KMS-11 (cell line): ENCODE measurements around the gene GOSR2.

ENCODE experiments used
- H2AFZ ChIP-seq: fragments of 200-600 bp; sonication (generic); 2 replicates; pipeline ENCODE4 v1.6.1; 2016; ENCODE audit warnings: antibody characterized with exemption, mixed run types, low read depth
- H3K27ac ChIP-seq: fragments of 200-600 bp; sonication (generic); 2 replicates; pipeline ENCODE4 v1.6.1; 2016; ENCODE audit warnings: mild to moderate bottlenecking, mixed run types
- H3K27me3 ChIP-seq: fragments of 200-600 bp; sonication (generic); 2 replicates; pipeline ENCODE4 v1.6.1; 2017; ENCODE audit warnings: mild to moderate bottlenecking, low read depth, mixed run types, moderate library complexity; ENCODE audit not compliant: insufficient read depth
- H3K36me3 ChIP-seq: fragments of 200-600 bp; sonication (generic); 2 replicates; pipeline ENCODE4 v1.6.1; 2017; ENCODE audit warnings: mild to moderate bottlenecking, mixed run types; ENCODE audit not compliant: insufficient read depth
- H3K4me1 ChIP-seq: fragments of 200-600 bp; sonication (generic); 2 replicates; pipeline ENCODE4 v1.6.1; 2016; ENCODE audit warnings: mild to moderate bottlenecking, low read depth, mixed run types; ENCODE audit not compliant: poor library complexity, severe bottlenecking
- H3K4me2 ChIP-seq: fragments of 200-600 bp; sonication (generic); 2 replicates; pipeline ENCODE4 v1.7.0; 2016; ENCODE audit warnings: mild to moderate bottlenecking, mixed run types
- H3K4me3 ChIP-seq: fragments of 200-600 bp; sonication (generic); IDR thresholded peaks from 2 replicates; pipeline ENCODE4 v1.6.1; 2017; ENCODE audit warnings: low read depth, low read length, mixed read lengths; ENCODE audit not compliant: insufficient read depth
- H3K79me2 ChIP-seq: fragments of 200-600 bp; sonication (generic); 2 replicates; pipeline ENCODE4 v1.6.1; 2016; ENCODE audit warnings: low read depth, mixed run types; ENCODE audit not compliant: insufficient read depth
- H3K9ac ChIP-seq: fragments of 200-600 bp; sonication (generic); 2 replicates; pipeline ENCODE4 v1.6.1; 2016; ENCODE audit warnings: mild to moderate bottlenecking, mixed run types
- H4K20me1 ChIP-seq: fragments of 200-600 bp; sonication (generic); 2 replicates; pipeline ENCODE4 v1.6.1; 2016; ENCODE audit warnings: mild to moderate bottlenecking, mixed run types; ENCODE audit not compliant: insufficient read depth
- CTCF ChIP-seq: fragments of 200-600 bp; sonication (generic); conservative IDR thresholded peaks from 2 replicates; pipeline ENCODE4 v1.6.1; 2017; ENCODE audit warnings: low read depth, mild to moderate bottlenecking, antibody characterized with exemption, low read length, moderate library complexity, mixed read lengths

Gene GOSR2

DNA sequence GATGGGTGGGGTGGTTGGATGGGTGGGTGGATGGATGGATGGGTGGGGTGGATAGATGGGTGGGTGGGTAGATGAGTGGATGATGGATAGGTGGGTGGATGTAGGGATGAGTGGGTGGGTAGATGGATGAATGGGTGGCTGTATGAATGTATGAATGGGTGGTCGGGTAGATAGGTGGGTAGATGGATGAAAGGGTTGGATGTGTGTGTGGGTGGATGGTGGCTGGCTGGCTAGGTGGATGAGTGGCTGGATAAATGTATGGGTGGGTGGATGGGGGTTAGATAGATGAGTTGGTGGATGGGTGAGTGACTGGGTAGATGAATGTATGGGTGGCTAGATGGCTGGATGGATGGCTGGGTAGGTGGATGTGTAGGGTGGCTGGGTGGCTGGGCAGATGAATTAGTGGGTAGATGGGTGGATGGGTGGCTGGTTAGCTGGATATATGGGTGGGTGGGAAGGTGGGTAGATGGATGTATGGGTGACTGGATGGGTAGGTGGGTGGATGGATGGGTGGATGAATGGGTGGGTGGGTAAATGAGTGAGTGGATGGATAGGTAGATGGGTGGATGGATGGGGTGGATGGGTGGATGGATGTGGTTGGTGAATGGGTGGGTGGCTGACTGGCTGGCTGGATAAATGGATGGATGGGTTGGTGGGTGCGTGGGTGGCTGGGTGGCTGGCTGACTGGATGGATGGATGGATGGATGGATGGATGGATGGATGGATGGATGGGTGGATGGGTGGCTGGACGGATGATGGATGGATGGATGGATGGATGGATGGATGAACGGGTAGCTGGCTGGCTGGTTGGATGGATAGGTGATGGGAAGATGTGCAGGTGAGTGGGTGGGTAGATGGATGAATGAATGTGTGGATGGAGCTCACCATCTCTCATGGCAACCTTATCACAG, 18.9 kb upstream of the GOSR2 start:
- Histone ChIP-seq H3K27ac (no peak overlapping the region), H3K27me3 (no peaks in the 10 kb centered on the region), H4K20me1 (no peaks in the 10 kb centered on the region), H3K79me2 (no peaks in the 10 kb centered on the region), H3K9ac (no peak overlapping the region), H3K4me2 (no peak overlapping the region), H3K4me3 (no peak overlapping the region), H3K4me1 (no peaks in the 10 kb centered on the region), H3K36me3 (no peaks in the 10 kb centered on the region), H2AFZ (no peak overlapping the region)
- TF ChIP-seq CTCF: no peak

DNA sequence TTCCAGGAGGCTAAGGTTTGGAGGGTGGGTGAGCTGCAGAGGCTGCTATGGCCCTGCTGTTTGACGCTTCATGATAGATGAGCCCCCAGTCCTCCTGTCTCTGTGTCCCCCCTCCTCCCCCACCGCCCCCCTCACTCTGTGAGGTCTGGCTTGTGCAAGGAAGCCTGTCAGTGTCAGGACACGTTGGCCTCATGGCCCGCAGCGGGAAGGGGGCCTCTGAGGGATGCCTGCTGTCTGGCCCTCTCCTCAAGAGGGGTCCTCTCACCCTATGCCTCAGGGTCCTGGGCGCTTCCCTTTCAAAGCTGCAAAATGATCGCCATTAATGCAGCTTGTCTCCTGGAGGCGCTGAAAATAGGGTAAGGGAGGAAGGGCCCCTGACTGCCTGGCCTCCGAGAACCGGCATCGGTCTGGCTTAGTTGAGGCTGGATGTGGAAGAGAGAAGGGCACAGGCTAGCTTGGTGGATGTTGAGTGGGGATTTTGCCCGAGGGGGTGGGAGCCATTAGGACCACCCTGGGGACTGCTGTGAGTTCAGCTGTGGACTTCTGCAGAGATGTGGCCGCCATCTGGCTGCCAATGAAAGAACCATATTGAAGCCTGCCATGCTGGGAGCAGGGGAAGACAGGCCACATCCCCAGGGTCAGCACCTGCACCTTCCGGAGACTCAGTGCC, 14.8 kb upstream of the GOSR2 start:
- no peaks in the 10 kb centered on the region for H3K79me2 ChIP-seq
- H3K27me3 ChIP-seq: no peaks in the 10 kb centered on the region
- no peak overlapping the region for H3K9ac ChIP-seq
- H3K4me1 ChIP-seq: no peaks in the 10 kb centered on the region
- H3K4me3 ChIP-seq: no peak overlapping the region
- H3K4me2 ChIP-seq: no peak overlapping the region
- H3K36me3 ChIP-seq: no peaks in the 10 kb centered on the region
- H2AFZ ChIP-seq: no peak overlapping the region
- H3K27ac ChIP-seq: no peak overlapping the region
- no peaks in the 10 kb centered on the region for H4K20me1 ChIP-seq
- TF ChIP-seq CTCF: no peak

- Histone ChIP-seq H3K36me3 (no peaks in the 10 kb centered on the region), H4K20me1 (no peaks in the 10 kb centered on the region), H3K27me3 (no peaks in the 10 kb centered on the region), H3K27ac (no peak overlapping the region), H3K4me2 (no peak overlapping the region), H2AFZ (no peak overlapping the region), H3K9ac (no peak overlapping the region), H3K4me3 (no peak overlapping the region), H3K79me2 (no peaks in the 10 kb centered on the region), H3K4me1 (no peaks in the 10 kb centered on the region)
- no peak for TF ChIP-seq CTCF
Observed at GRCh38 chr17:46910179-46910927, 12.6 kb upstream of the GOSR2 start.

DNA sequence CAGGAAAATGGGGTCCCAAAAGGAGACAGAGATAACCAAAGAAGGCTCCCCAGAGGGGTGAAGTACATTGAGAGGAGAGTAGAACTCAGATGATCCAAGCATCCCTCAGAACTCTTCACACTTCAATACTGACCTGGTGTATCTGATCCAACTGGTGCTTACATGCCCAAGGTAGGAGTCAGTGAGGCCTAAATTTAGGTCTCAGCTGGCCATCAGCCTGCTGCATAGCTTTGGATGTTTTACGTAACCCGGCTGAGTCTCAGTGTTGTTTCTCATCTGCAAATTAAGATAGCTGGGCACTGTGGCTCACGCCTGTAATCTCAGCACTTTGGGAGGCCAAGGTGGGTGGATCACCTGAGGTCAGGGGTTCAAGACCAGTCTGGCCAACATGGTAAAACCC, 11.6 kb upstream of the GOSR2 start:
- no peaks in the 10 kb centered on the region for H3K79me2 ChIP-seq
- no peaks in the 10 kb centered on the region for H3K36me3 ChIP-seq
- no peaks in the 10 kb centered on the region for H4K20me1 ChIP-seq
- H3K4me1 ChIP-seq: peaks cover 5% of the 10 kb centered on the region
- no peak overlapping the region for H2AFZ ChIP-seq
- no peaks in the 10 kb centered on the region for H3K27me3 ChIP-seq
- no peak overlapping the region for H3K4me2 ChIP-seq
- H3K4me3 ChIP-seq: no peak overlapping the region
- no peak for TF ChIP-seq CTCF
- H3K27ac ChIP-seq: no peak overlapping the region
- H3K9ac ChIP-seq: no peak overlapping the region
